Glutamatergic neuron (in vitro differentiated cells): ENCODE results near the gene CCL3. TPM values are rescaled to one million over a fixed set of nuclear protein-coding genes. Genes with fewer than 3 reads are reported as not detected.

Experiments used
- DNase-seq: peaks from one replicate; pipeline ENCODE4 v3.0.0; 2022
- H3K27ac Mint-ChIP-seq: one replicate; pipeline ENCODE4 v1.8.0; 2020; ENCODE audit warnings: mild to moderate bottlenecking, mixed read lengths, inconsistent platforms; ENCODE audit not compliant: unreplicated experiment
- H3K27me3 Mint-ChIP-seq: one replicate; pipeline ENCODE4 v1.8.0; 2020; ENCODE audit warnings: mild to moderate bottlenecking, moderate library complexity, mixed read lengths, inconsistent platforms; ENCODE audit not compliant: unreplicated experiment
- H3K36me3 Mint-ChIP-seq: one replicate; pipeline ENCODE4 v1.8.0; 2020; ENCODE audit warnings: mild to moderate bottlenecking, mixed read lengths, inconsistent platforms; ENCODE audit not compliant: unreplicated experiment
- H3K4me1 Mint-ChIP-seq: one replicate; pipeline ENCODE4 v1.8.0; 2020; ENCODE audit warnings: mild to moderate bottlenecking, low read depth, mixed read lengths, inconsistent platforms; ENCODE audit not compliant: unreplicated experiment
- H3K4me3 Mint-ChIP-seq: one replicate; pipeline ENCODE4 v1.8.0; 2020; ENCODE audit warnings: mild to moderate bottlenecking, mixed read lengths, inconsistent platforms; ENCODE audit not compliant: unreplicated experiment
- H3K9me3 Mint-ChIP-seq: one replicate; pipeline ENCODE4 v1.8.0; 2020; ENCODE audit warnings: mild to moderate bottlenecking, moderate library complexity, mixed read lengths, inconsistent platforms; ENCODE audit not compliant: unreplicated experiment
- total RNA-seq: library from RNA; stranded (reverse); fragmentation: NEBNext Ultra II Directional; extraction: Animal tissue kit (Norgen Biotek cat#: 25700); gene quantifications from one replicate; pipeline ENCODE4 v1.2.1, GENCODE V29; 2021; ENCODE audit not compliant: unreplicated experiment
- TF ChIP-seq, protein P1 (sequence below): fragments of 200-600 bp; sonication (generic); IDR thresholded peaks from one replicate; pipeline ENCODE4 v1.5.0; 2021; ENCODE audit not compliant: partially characterized antibody, unreplicated experiment

Gene CCL3
- total RNA-seq, 1 donor from 2014 or later = not detected

DNA sequence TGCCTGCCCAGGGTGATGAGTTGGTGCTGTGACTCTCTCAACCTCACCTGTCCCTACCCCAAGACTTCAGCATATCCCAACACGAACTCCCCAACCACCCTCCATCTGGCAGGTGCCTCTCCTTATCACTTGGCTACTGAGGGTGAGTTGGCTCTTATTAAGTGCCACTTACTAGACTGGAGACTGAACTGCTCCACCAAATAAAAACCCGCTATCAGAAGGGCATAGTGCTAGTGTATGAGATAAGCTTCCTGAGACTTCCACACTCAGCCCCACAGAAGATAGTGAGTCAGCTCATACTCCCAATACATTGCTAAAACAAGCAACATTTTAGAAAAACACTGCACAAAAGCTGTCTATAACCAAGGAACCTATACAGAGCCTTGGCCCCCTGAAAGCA is 41.9 kb downstream of the CCL3 start:
- H3K27me3 Mint-ChIP-seq = no peaks in the 10 kb centered on the region
- H3K27ac Mint-ChIP-seq = no peak overlapping the region
- no peaks in the 10 kb centered on the region for H3K4me1 Mint-ChIP-seq
- TF ChIP-seq, protein P1, sequence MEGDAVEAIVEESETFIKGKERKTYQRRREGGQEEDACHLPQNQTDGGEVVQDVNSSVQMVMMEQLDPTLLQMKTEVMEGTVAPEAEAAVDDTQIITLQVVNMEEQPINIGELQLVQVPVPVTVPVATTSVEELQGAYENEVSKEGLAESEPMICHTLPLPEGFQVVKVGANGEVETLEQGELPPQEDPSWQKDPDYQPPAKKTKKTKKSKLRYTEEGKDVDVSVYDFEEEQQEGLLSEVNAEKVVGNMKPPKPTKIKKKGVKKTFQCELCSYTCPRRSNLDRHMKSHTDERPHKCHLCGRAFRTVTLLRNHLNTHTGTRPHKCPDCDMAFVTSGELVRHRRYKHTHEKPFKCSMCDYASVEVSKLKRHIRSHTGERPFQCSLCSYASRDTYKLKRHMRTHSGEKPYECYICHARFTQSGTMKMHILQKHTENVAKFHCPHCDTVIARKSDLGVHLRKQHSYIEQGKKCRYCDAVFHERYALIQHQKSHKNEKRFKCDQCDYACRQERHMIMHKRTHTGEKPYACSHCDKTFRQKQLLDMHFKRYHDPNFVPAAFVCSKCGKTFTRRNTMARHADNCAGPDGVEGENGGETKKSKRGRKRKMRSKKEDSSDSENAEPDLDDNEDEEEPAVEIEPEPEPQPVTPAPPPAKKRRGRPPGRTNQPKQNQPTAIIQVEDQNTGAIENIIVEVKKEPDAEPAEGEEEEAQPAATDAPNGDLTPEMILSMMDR = no peak
- H3K36me3 Mint-ChIP-seq = peaks cover 10% of the 10 kb centered on the region
- H3K4me3 Mint-ChIP-seq = no peak overlapping the region
- DNase-seq = no peak
- H3K9me3 Mint-ChIP-seq = peaks cover 8% of the 10 kb centered on the region

Other genes starting within 250 kb of the CCL3 start
- not detected for gene HEATR9, start 221.3 kb downstream of the CCL3 start, total RNA-seq
- gene CCL5, start 209.8 kb downstream of the CCL3 start, total RNA-seq = not detected
- not detected for gene RDM1, start 159.4 kb downstream of the CCL3 start, total RNA-seq
- not detected for gene LYZL6, start 146.4 kb downstream of the CCL3 start, total RNA-seq
- gene CCL16, start 108.6 kb downstream of the CCL3 start, total RNA-seq = not detected
- gene CCL14, start 103.4 kb downstream of the CCL3 start, total RNA-seq = not detected
- not detected for gene CCL15, start 88.6 kb downstream of the CCL3 start, total RNA-seq
- not detected for gene CCL23, start 72.2 kb downstream of the CCL3 start, total RNA-seq
- not detected for gene CCL18, start 25.9 kb downstream of the CCL3 start, total RNA-seq
- not detected for gene CCL4, start 13.7 kb upstream of the CCL3 start, total RNA-seq
- gene TBC1D3B, start 86.5 kb upstream of the CCL3 start, total RNA-seq = 37.3 TPM
- gene CCL3L1, start 106.6 kb upstream of the CCL3 start, total RNA-seq = 6.3 TPM
- gene CCL4L2, start 120.9 kb upstream of the CCL3 start, total RNA-seq = not detected
- gene TBC1D3I, start 174.4 kb upstream of the CCL3 start, total RNA-seq = 3.0 TPM
- not detected for gene TBC1D3G, start 233.7 kb upstream of the CCL3 start, total RNA-seq